Neuronal stem cell (in vitro differentiated cells): ENCODE results near the gene MITF.
"Not testable (repeated sequence)": the region's sequence is repeated elsewhere in the genome, so short reads cannot be mapped to it uniquely, and the experiment has no call there.

Source experiments
- DNase-seq: peaks from one replicate; pipeline ENCODE4 v3.0.0-alpha.2; 2013; ENCODE audit warnings: low spot score
- H2AFZ ChIP-seq: one replicate; pipeline ENCODE4 v1.6.1; 2013; ENCODE audit warnings: mild to moderate bottlenecking, low read length, inconsistent platforms
- H2AK5ac ChIP-seq: 2 replicates; pipeline ENCODE4 v1.6.1; 2013; ENCODE audit warnings: low read depth, mild to moderate bottlenecking, inconsistent platforms, low read length, moderate library complexity, mixed read lengths
- H2BK120ac ChIP-seq: 2 replicates; pipeline ENCODE4 v1.6.1; 2013; ENCODE audit warnings: low read depth, mild to moderate bottlenecking, inconsistent platforms, low read length, moderate library complexity, mixed read lengths
- H2BK12ac ChIP-seq: one replicate; pipeline ENCODE4 v1.6.1; 2013; ENCODE audit warnings: low read length, inconsistent platforms
- H2BK15ac ChIP-seq: 2 replicates; pipeline ENCODE4 v1.6.1; 2013; ENCODE audit warnings: mild to moderate bottlenecking, low read length, inconsistent platforms, mixed read lengths
- H2BK5ac ChIP-seq: one replicate; pipeline ENCODE4 v1.6.1; 2013; ENCODE audit warnings: inconsistent platforms, mild to moderate bottlenecking, low read length, moderate library complexity
- H3K14ac ChIP-seq: one replicate; pipeline ENCODE4 v1.6.1; 2013; ENCODE audit warnings: low read length, inconsistent platforms
- H3K18ac ChIP-seq: 2 replicates; pipeline ENCODE4 v1.6.1; 2013; ENCODE audit warnings: low read length, inconsistent platforms
- H3K23ac ChIP-seq: 2 replicates; pipeline ENCODE4 v1.6.1; 2013; ENCODE audit warnings: low read depth, mild to moderate bottlenecking, mixed read lengths, low read length, inconsistent platforms; ENCODE audit not compliant: poor library complexity
- H3K27ac ChIP-seq: replicated peaks from 3 replicates; pipeline ENCODE4 v1.5.1; 2013; ENCODE audit warnings: low read length, inconsistent platforms
- H3K27me3 ChIP-seq, 3 experiments: 2 replicates each; pipeline ENCODE4 v1.6.1; 2013; ENCODE audit warnings: low read length in 3 of 3, mild to moderate bottlenecking in 2 of 3, inconsistent platforms in 1 of 3, low read depth in 1 of 3, mixed read lengths in 1 of 3, moderate library complexity in 1 of 3; ENCODE audit not compliant: control insufficient read depth in 3 of 3, insufficient read depth in 3 of 3
- H3K36me3 ChIP-seq, 2 donors: replicated peaks in 1 of 2; 2 replicates each; pipeline ENCODE4 v1.6.1; 2013; ENCODE audit warnings: low read length in 2 of 2; ENCODE audit not compliant: control insufficient read depth in 2 of 2, insufficient read depth in 2 of 2
- H3K4ac ChIP-seq: 2 replicates; pipeline ENCODE4 v1.6.1; 2013; ENCODE audit warnings: inconsistent platforms, mild to moderate bottlenecking, low read length, moderate library complexity
- H3K4me1 ChIP-seq, 2 donors: 1 replicate in 1 of 2; 2 replicates in 1 of 2; pipeline ENCODE4 v1.6.1; 2013; ENCODE audit warnings: low read length in 2 of 2, low read depth in 1 of 2; ENCODE audit not compliant: control insufficient read depth in 2 of 2, insufficient read depth in 1 of 2
- H3K4me2 ChIP-seq: one replicate; pipeline ENCODE4 v1.6.1; 2013; ENCODE audit warnings: mild to moderate bottlenecking, low read length, inconsistent platforms; ENCODE audit not compliant: insufficient read depth, poor library complexity, severe bottlenecking
- H3K4me3 ChIP-seq, 2 donors: 2 replicates each; pipeline ENCODE4 v1.5.1; 2013; ENCODE audit warnings: low read length in 2 of 2, mild to moderate bottlenecking in 2 of 2, inconsistent platforms in 1 of 2, moderate library complexity in 1 of 2
- H3K79me1 ChIP-seq: one replicate; pipeline ENCODE4 v1.6.1; 2013; ENCODE audit warnings: low read depth, mild to moderate bottlenecking, inconsistent platforms, low read length, moderate library complexity
- H3K9ac ChIP-seq: one replicate; pipeline ENCODE4 v1.6.1; 2013; ENCODE audit warnings: mild to moderate bottlenecking, low read depth, low read length, inconsistent platforms; ENCODE audit not compliant: poor library complexity
- H3K9me3 ChIP-seq, 2 donors: replicated peaks in 1 of 2; 2 replicates each; pipeline versions ENCODE3 to v1.6.1; 2013; ENCODE audit warnings: low read length in 2 of 2, mild to moderate bottlenecking in 2 of 2, inconsistent platforms in 1 of 2, low read depth in 1 of 2, mixed read lengths in 1 of 2, moderate library complexity in 1 of 2; ENCODE audit not compliant: control insufficient read depth in 2 of 2, insufficient read depth in 1 of 2
- H4K8ac ChIP-seq: one replicate; pipeline ENCODE4 v1.6.1; 2013; ENCODE audit warnings: low read depth, mild to moderate bottlenecking, inconsistent platforms, low read length, moderate library complexity
- H4K91ac ChIP-seq: one replicate; pipeline ENCODE4 v1.6.1; 2013; ENCODE audit warnings: low read length, low read depth, mild to moderate bottlenecking, inconsistent platforms; ENCODE audit not compliant: poor library complexity
- WGBS, 2 donors: extraction: QIAGEN DNeasy Blood & Tissue Kit; methylation state at CpG; one replicate each; pipeline ENCODE4 v1.1.7; 2013; ENCODE audit warnings: missing lambda C conversion rate in 2 of 2, mixed read lengths in 1 of 2; ENCODE audit not compliant: insufficient read length in 2 of 2, insufficient replicate concordance in 1 of 2; ENCODE audit errors: extremely low coverage in 2 of 2; 5-methylcytosine and 5-hydroxymethylcytosine counted together

Gene MITF

DNA sequence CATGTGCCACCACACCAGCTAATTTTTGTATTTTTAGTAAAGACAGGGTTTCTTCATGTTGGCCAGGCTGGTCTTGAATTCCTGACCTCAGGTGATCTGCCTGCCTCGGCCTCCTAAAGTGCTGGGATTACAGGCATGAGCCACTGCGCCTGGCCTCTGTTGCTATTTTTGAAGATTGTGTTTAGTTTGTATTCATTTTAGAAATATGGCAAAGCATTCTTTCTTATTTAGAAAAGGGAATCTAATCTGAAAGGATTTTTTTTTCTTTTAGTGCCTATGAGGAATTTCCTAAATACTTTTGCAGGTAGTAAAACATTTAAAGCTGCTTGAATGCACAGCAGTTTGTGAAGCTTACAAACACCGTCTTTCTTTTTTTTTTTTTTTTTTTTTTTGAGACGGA, 56.9 kb downstream of the MITF start:
- WGBS, 2 donors: no CpG with 5 or more reads among the region's 4 CpGs
- not testable (repeated sequence) for H3K4ac ChIP-seq, H3K18ac ChIP-seq

DNA sequence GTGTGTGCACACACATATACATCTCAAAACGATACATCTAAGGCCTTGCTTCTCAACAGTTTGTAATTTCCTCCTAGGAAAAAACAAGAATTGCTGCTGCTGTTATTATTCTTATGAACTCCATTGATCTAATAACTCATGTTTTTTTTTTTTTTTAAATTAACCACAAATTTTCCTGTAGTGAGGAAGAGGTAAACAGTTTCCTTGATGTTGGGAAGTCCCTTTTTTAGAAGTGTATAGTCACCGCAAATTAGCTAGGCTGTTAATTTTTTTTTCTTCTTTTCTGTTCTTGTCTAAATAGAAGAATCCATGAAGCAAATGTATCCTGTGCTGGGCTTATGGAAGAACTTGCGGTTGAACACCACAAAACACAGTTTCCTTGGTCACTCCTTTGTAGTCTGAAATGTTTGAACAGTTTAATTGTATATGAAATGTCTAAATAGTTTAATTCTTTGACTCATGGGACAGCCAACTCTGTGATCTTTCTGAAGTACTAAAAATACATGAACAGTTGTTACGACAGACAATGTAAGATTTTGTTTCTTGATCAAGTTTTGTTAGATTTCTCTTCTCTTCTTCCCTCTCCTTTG, 64.5 kb downstream of the MITF start:
- no peak overlapping the region for H4K8ac ChIP-seq
- no peak overlapping the region for H4K91ac ChIP-seq
- no peaks in the 10 kb centered on the region for H3K79me1 ChIP-seq
- H2BK120ac ChIP-seq: no peak overlapping the region
- H2BK12ac ChIP-seq: no peak overlapping the region
- H3K36me3 ChIP-seq: no peaks in the 10 kb centered on the region
- H2AFZ ChIP-seq: no peak overlapping the region
- H3K4me2 ChIP-seq: no peak overlapping the region
- H3K4me1 ChIP-seq: no peaks in the 10 kb centered on the region
- H2BK15ac ChIP-seq: no peak overlapping the region
- H2AK5ac ChIP-seq: no peak overlapping the region
- DNase-seq: no peak
- no peaks in the 10 kb centered on the region for H3K27me3 ChIP-seq
- no peak overlapping the region for H3K23ac ChIP-seq
- no peak overlapping the region for H3K4ac ChIP-seq
- no peak overlapping the region for H3K9ac ChIP-seq
- H2BK5ac ChIP-seq: no peak overlapping the region
- H3K27ac ChIP-seq: no peak overlapping the region
- no peak overlapping the region for H3K4me3 ChIP-seq
- no peak overlapping the region for H3K18ac ChIP-seq
- no peak overlapping the region for H3K14ac ChIP-seq
- WGBS, 2 donors: no CpG with 5 or more reads among the region's 4 CpGs
- no peaks in the 10 kb centered on the region for H3K9me3 ChIP-seq

More for the DNA sequence above, 56.9 kb downstream of the MITF start:
- H2AFZ ChIP-seq, H2BK12ac ChIP-seq, H3K27me3 ChIP-seq, H2AK5ac ChIP-seq, H2BK5ac ChIP-seq, H2BK120ac ChIP-seq, H4K91ac ChIP-seq, H4K8ac ChIP-seq, H3K4me3 ChIP-seq, H2BK15ac ChIP-seq, H3K27ac ChIP-seq, H3K14ac ChIP-seq, H3K23ac ChIP-seq, H3K36me3 ChIP-seq, H3K79me1 ChIP-seq, H3K9me3 ChIP-seq, H3K4me1 ChIP-seq, H3K4me2 ChIP-seq, DNase-seq, H3K9ac ChIP-seq: not testable (repeated sequence)

DNA sequence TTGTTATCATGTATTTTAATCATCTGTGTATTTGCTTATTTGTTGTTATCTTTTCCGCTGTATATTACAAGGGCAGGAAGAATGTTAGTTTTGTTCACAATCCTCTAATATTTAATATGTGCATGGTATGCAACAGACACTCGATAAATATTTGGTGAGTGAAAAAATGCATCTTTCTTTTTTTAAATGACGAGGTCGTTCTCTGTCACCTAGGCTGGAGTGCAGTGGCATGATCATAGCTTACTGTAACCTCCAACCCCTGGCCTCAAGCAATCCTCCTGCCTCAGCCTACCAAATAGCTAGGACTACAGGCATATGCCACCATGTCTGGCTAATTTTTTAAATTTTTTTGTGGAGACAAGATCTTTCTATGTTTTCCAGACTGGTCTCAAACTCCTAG, 66.2 kb downstream of the MITF start:
- Histone ChIP-seq H3K23ac (no peak overlapping the region), H3K4ac (no peak overlapping the region), H2AK5ac (no peak overlapping the region), H3K4me2 (no peak overlapping the region), H3K9me3 (no peaks in the 10 kb centered on the region), H4K91ac (no peak overlapping the region), H3K14ac (no peak overlapping the region), H2AFZ (no peak overlapping the region), H2BK5ac (no peak overlapping the region), H3K4me1 (no peaks in the 10 kb centered on the region), H2BK12ac (no peak overlapping the region), H2BK120ac (no peak overlapping the region), H4K8ac (no peak overlapping the region), H3K27ac (no peak overlapping the region), H3K18ac (no peak overlapping the region), H3K79me1 (no peaks in the 10 kb centered on the region), H3K4me3 (no peak overlapping the region), H3K36me3 (no peaks in the 10 kb centered on the region), H3K27me3 (no peaks in the 10 kb centered on the region), H2BK15ac (no peak overlapping the region), H3K9ac (no peak overlapping the region)
- no CpG with 5 or more reads among the region's 4 CpGs for WGBS, 2 donors
- DNase-seq: no peak

DNA sequence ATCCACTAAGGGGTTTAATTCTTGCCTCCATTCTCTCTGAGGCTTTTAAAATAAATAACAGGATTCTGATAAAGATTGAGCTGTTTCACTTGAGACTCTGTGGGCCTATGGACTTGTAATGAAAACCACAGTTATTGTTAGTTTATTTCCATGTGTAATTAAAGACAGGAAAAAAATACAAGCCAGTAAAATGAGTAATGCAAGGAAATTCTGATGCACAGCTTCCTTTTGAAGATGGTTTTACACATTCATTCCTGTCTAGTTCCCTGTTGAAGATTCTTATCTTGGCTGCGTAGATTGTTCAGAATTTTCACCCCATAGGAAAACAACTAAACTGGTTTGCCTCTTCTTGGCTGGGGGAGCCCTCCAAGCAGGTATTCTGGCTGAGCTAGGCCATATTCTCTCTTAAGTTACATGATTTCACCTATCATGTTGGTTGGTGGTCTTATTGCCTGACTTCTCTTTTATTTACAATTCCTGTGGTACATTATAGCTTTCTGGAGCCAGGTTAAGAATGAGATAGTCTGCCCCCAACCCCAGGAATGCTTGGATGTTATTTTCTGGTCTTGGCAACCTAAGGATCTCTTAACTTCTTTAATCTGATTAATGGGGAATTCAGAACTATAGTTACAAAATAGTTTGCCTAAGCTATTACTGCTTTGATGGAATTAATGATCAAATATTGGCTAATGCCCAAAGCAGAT, 67.6 kb downstream of the MITF start:
- H3K18ac ChIP-seq: no peak overlapping the region
- H4K91ac ChIP-seq: no peak overlapping the region
- no peak overlapping the region for H2BK120ac ChIP-seq
- H2AK5ac ChIP-seq: no peak overlapping the region
- DNase-seq: no peak
- H3K79me1 ChIP-seq: no peaks in the 10 kb centered on the region
- no peaks in the 10 kb centered on the region for H3K27me3 ChIP-seq
- no CpG with 5 or more reads among the region's 1 CpG for WGBS, 2 donors
- H2BK12ac ChIP-seq: no peak overlapping the region
- H3K4ac ChIP-seq: no peak overlapping the region
- H3K4me2 ChIP-seq: no peak overlapping the region
- no peak overlapping the region for H3K27ac ChIP-seq
- no peak overlapping the region for H2BK15ac ChIP-seq
- H3K14ac ChIP-seq: no peak overlapping the region
- no peaks in the 10 kb centered on the region for H3K9me3 ChIP-seq
- no peak overlapping the region for H2AFZ ChIP-seq
- no peak overlapping the region for H3K4me3 ChIP-seq
- no peak overlapping the region for H4K8ac ChIP-seq
- H3K9ac ChIP-seq: no peak overlapping the region
- H3K4me1 ChIP-seq: no peaks in the 10 kb centered on the region
- no peak overlapping the region for H3K23ac ChIP-seq
- no peak overlapping the region for H2BK5ac ChIP-seq
- H3K36me3 ChIP-seq: no peaks in the 10 kb centered on the region
